Transverse colon (tissue), 4 donors: ENCODE data around the gene MPV17.

Experiments
- CTCF ChIP-seq, 5 experiments: fragments of 200-600 bp in 3 of 5; fragments of 450-650 bp in 2 of 5; sonication (generic) in 3 of 5; IDR thresholded peaks; 1 replicate in 2 of 5; 2 replicates in 3 of 5; pipeline ENCODE4 v1.5.1; 2016 to 2017; ENCODE audit warnings: antibody characterized with exemption in 5 of 5, inconsistent platforms in 3 of 5, mild to moderate bottlenecking in 2 of 5, moderate library complexity in 1 of 5
- POLR2A ChIP-seq: fragments of 450-650 bp; IDR thresholded peaks from one replicate; pipeline ENCODE4 v1.6.1; 2016; ENCODE audit warnings: antibody characterized with exemption, mild to moderate bottlenecking, moderate library complexity
- POLR2AphosphoS5 ChIP-seq, 3 donors: sonication (generic); formaldehyde crosslinking; IDR thresholded peaks; one replicate each; pipeline ENCODE4 v1.6.1; 2016; ENCODE audit warnings: antibody characterized with exemption in 3 of 3

- TF ChIP-seq POLR2A: no peak
- TF ChIP-seq CTCF (IDR thresholded peaks at IDR 0.05): no peak
- no peak for TF ChIP-seq POLR2AphosphoS5 (IDR thresholded peaks at IDR 0.05)
These were observed 42.1 kb downstream of the MPV17 start for GRCh38 chr2:27280826-27281225.
